ES-I3 (cell line): Measurements from ENCODE around the gene CCL24.
"Not testable (repeated sequence)": the region's sequence is repeated elsewhere in the genome, so short reads cannot be mapped to it uniquely, and the experiment has no call there.

Experiments
- H3K36me3 ChIP-seq: 2 replicates; pipeline ENCODE4 v1.6.1; 2013; ENCODE audit warnings: mild to moderate bottlenecking, low read length, control low read depth, moderate library complexity; ENCODE audit not compliant: insufficient read depth
- H3K4me1 ChIP-seq: 2 replicates; pipeline ENCODE4 v1.6.1; 2013; ENCODE audit warnings: mild to moderate bottlenecking, control low read depth, low read length; ENCODE audit not compliant: insufficient read depth
- H3K9ac ChIP-seq: 2 replicates; pipeline ENCODE4 v1.6.1; 2013; ENCODE audit warnings: low read depth, mild to moderate bottlenecking, low read length, moderate library complexity
- H3K9me3 ChIP-seq: 2 replicates; pipeline ENCODE4 v1.6.1; 2013; ENCODE audit warnings: mild to moderate bottlenecking, low read length, moderate library complexity; ENCODE audit not compliant: control insufficient read depth, insufficient read depth

The CCL24 gene

GRCh38 chr7:75809396-75809795 is 4.2 kb downstream of the CCL24 start:
- Histone ChIP-seq H3K9me3 (peaks cover 4% of the 10 kb centered on the region; the same call in 1 of the 2 replicates), H3K9ac (no peak overlapping the region), H3K36me3 (no peaks in the 10 kb centered on the region), H3K4me1 (peaks cover 4% of the 10 kb centered on the region; the same call in 1 of the 2 replicates)

GRCh38 chr7:75808106-75808505 is 5.5 kb downstream of the CCL24 start:
- Histone ChIP-seq H3K9me3 (peaks cover 4% of the 10 kb centered on the region; the same call in 1 of the 2 replicates), H3K9ac (no peak overlapping the region), H3K4me1 (no peaks in the 10 kb centered on the region), H3K36me3 (no peaks in the 10 kb centered on the region)

- Histone ChIP-seq H3K36me3 (no peaks in the 10 kb centered on the region), H3K4me1 (no peaks in the 10 kb centered on the region), H3K9ac (no peak overlapping the region), H3K9me3 (peaks cover 4% of the 10 kb centered on the region; the same call in 1 of the 2 replicates)
These were observed 6.2 kb downstream of the CCL24 start for GRCh38 chr7:75807452-75807851.

GRCh38 chr7:75806560-75807307 is 6.9 kb downstream of the CCL24 start:
- Histone ChIP-seq H3K9me3 (peaks cover 4% of the 10 kb centered on the region; the same call in 1 of the 2 replicates), H3K36me3 (no peaks in the 10 kb centered on the region), H3K4me1 (no peaks in the 10 kb centered on the region), H3K9ac (no peak overlapping the region)

- no peak overlapping the region for H3K9ac ChIP-seq
These were observed 8.9 kb downstream of the CCL24 start for GRCh38 chr7:75804705-75805104.

GRCh38 chr7:75804004-75804403 is 9.6 kb downstream of the CCL24 start:
- Histone ChIP-seq H3K4me1 (no peaks in the 10 kb centered on the region), H3K9me3 (peaks cover 4% of the 10 kb centered on the region; the same call in 1 of the 2 replicates), H3K36me3 (no peaks in the 10 kb centered on the region), H3K9ac (no peak overlapping the region)

More at GRCh38 chr7:75804705-75805104, 8.9 kb downstream of the CCL24 start:
- Histone ChIP-seq H3K9me3 (peaks cover 4% of the 10 kb centered on the region; the same call in 1 of the 2 replicates), H3K36me3 (no peaks in the 10 kb centered on the region), H3K4me1 (no peaks in the 10 kb centered on the region)

GRCh38 chr7:75802552-75802821 is 11.1 kb downstream of the CCL24 start:
- peaks cover 4% of the 10 kb centered on the region; the same call in 1 of the 2 replicates for H3K9me3 ChIP-seq
- H3K4me1 ChIP-seq: no peaks in the 10 kb centered on the region

GRCh38 chr7:75798770-75799169 is 14.8 kb downstream of the CCL24 start:
- Histone ChIP-seq H3K4me1 (peaks cover 7% of the 10 kb centered on the region; the same call in 1 of the 2 replicates), H3K9me3 (no peaks in the 10 kb centered on the region), H3K9ac (no peak overlapping the region), H3K36me3 (no peaks in the 10 kb centered on the region)

More at GRCh38 chr7:75802552-75802821, 11.1 kb downstream of the CCL24 start:
- Histone ChIP-seq H3K36me3 (no peaks in the 10 kb centered on the region), H3K9ac (no peak overlapping the region)

GRCh38 chr7:75796420-75796819 is 17.2 kb downstream of the CCL24 start:
- no peaks in the 10 kb centered on the region for H3K9me3 ChIP-seq
- no peak overlapping the region for H3K9ac ChIP-seq
- H3K4me1 ChIP-seq: peaks cover 7% of the 10 kb centered on the region; the same call in 1 of the 2 replicates
- no peaks in the 10 kb centered on the region for H3K36me3 ChIP-seq

- Histone ChIP-seq H3K9ac (no peak overlapping the region), H3K9me3 (no peaks in the 10 kb centered on the region), H3K4me1 (peaks cover 7% of the 10 kb centered on the region; the same call in 1 of the 2 replicates), H3K36me3 (no peaks in the 10 kb centered on the region)
These were observed 17.7 kb downstream of the CCL24 start for GRCh38 chr7:75795831-75796285.

GRCh38 chr7:75793676-75794075 is 19.9 kb downstream of the CCL24 start:
- Histone ChIP-seq H3K9ac (no peak overlapping the region), H3K9me3 (no peaks in the 10 kb centered on the region), H3K4me1 (peaks cover 15% of the 10 kb centered on the region; the same call in 1 of the 2 replicates), H3K36me3 (no peaks in the 10 kb centered on the region)

GRCh38 chr7:75792567-75792966 is 21.0 kb downstream of the CCL24 start:
- H3K4me1 ChIP-seq: peaks cover 18% of the 10 kb centered on the region; the same call in 1 of the 2 replicates
- not testable (repeated sequence) for H3K9me3 ChIP-seq, H3K36me3 ChIP-seq, H3K9ac ChIP-seq

GRCh38 chr7:75789361-75789924 is 24.2 kb downstream of the CCL24 start:
- Histone ChIP-seq H3K9ac (no peak overlapping the region), H3K4me1 (peaks cover 11% of the 10 kb centered on the region; the same call in 1 of the 2 replicates), H3K9me3 (no peaks in the 10 kb centered on the region), H3K36me3 (no peaks in the 10 kb centered on the region)

GRCh38 chr7:75788154-75788847 is 25.3 kb downstream of the CCL24 start:
- peak overlapping the region; percentile 45 for H3K9ac ChIP-seq
- not testable (repeated sequence) for H3K9me3 ChIP-seq, H3K36me3 ChIP-seq
- peaks cover 11% of the 10 kb centered on the region; the same call in 1 of the 2 replicates for H3K4me1 ChIP-seq
